Hepatocyte (in vitro differentiated cells): ENCODE results near the gene MAGEA11. TPM values are rescaled to one million over a fixed set of nuclear protein-coding genes. Genes with fewer than 3 reads are reported as not detected.
"Not testable (repeated sequence)": the region's sequence is repeated elsewhere in the genome, so short reads cannot be mapped to it uniquely, and the experiment has no call there.

Experiments
- DNase-seq: peaks from one replicate; pipeline ENCODE4 v3.0.0-alpha.2; 2016; ENCODE audit warnings: low spot score
- H2AFZ ChIP-seq: fragments of 200-600 bp; sonication (generic); 2 replicates; pipeline ENCODE4 v1.6.0; 2016; ENCODE audit warnings: antibody characterized with exemption, mild to moderate bottlenecking
- H3K27ac ChIP-seq: fragments of 200-600 bp; sonication (generic); 2 replicates; pipeline ENCODE4 v1.5.1; 2016; ENCODE audit warnings: mild to moderate bottlenecking
- H3K27me3 ChIP-seq: fragments of 200-600 bp; sonication (generic); 2 replicates; pipeline ENCODE4 v1.6.1; 2016
- H3K36me3 ChIP-seq: fragments of 200-600 bp; sonication (generic); replicated peaks from 2 replicates; pipeline ENCODE4 v1.5.1; 2016; ENCODE audit warnings: low read depth; ENCODE audit not compliant: insufficient read depth
- H3K4me1 ChIP-seq: fragments of 200-600 bp; sonication (generic); 2 replicates; pipeline ENCODE4 v1.5.1; 2016; ENCODE audit warnings: mild to moderate bottlenecking, moderate library complexity; ENCODE audit not compliant: insufficient read depth
- H3K4me2 ChIP-seq: fragments of 200-600 bp; sonication (generic); 2 replicates; pipeline ENCODE4 v1.6.0; 2016
- H3K4me3 ChIP-seq: fragments of 200-600 bp; sonication (generic); 2 replicates; pipeline ENCODE4 v1.5.1; 2016; ENCODE audit warnings: mild to moderate bottlenecking
- H3K79me2 ChIP-seq: fragments of 200-600 bp; sonication (generic); 2 replicates; pipeline ENCODE4 v1.6.0; 2017; ENCODE audit warnings: mild to moderate bottlenecking
- H3K9me2 ChIP-seq: fragments of 200-600 bp; sonication (generic); replicated peaks from 2 replicates; pipeline ENCODE4 v1.6.0; 2017; ENCODE audit warnings: mild to moderate bottlenecking; ENCODE audit not compliant: insufficient read depth
- H3K9me3 ChIP-seq: fragments of 200-600 bp; sonication (generic); 2 replicates; pipeline ENCODE4 v1.5.1; 2016; ENCODE audit warnings: low read depth, mild to moderate bottlenecking
- H4K20me1 ChIP-seq: fragments of 200-600 bp; sonication (generic); 2 replicates; pipeline ENCODE4 v1.6.0; 2016; ENCODE audit warnings: mild to moderate bottlenecking; ENCODE audit not compliant: insufficient read depth, poor library complexity, severe bottlenecking
- CTCF ChIP-seq: fragments of 200-600 bp; sonication (generic); IDR thresholded peaks from 2 replicates; pipeline ENCODE4 v1.5.1; 2016; ENCODE audit warnings: antibody characterized with exemption, mild to moderate bottlenecking; ENCODE audit not compliant: poor library complexity
- EZH2 ChIP-seq: fragments of 200-600 bp; sonication (generic); IDR thresholded peaks from 2 replicates; pipeline ENCODE4 v1.6.1; 2016; ENCODE audit warnings: antibody characterized with exemption, mild to moderate bottlenecking, borderline replicate concordance
- EZH2phosphoT487 ChIP-seq: fragments of 200-600 bp; sonication (generic); IDR thresholded peaks from one replicate; pipeline ENCODE4 v1.6.1; 2018; ENCODE audit warnings: antibody characterized with exemption, mild to moderate bottlenecking, low read depth, moderate library complexity; ENCODE audit not compliant: unreplicated experiment, severe bottlenecking
- WGBS: methylation state at CpG from one replicate; pipeline ENCODE4 v1.1.6; 2016; ENCODE audit warnings: low lambda C conversion rate; ENCODE audit errors: missing lambda C conversion rate; 5-methylcytosine and 5-hydroxymethylcytosine counted together
- polyA plus RNA-seq: library from polyadenylated mRNA; unstranded; fragments of >200 nt; fragmentation: Nextera tagmentation; extraction: Ambion mirVana; gene quantifications from 2 replicates; pipeline ENCODE4 v1.2.1, GENCODE V29; 2016
- total RNA-seq: library from RNA; depleted of rRNA; stranded (reverse); fragments of >200 nt; gene quantifications from 2 replicates; pipeline ENCODE4 v1.2.3, GENCODE V29; 2014

Gene MAGEA11
- total and polyA plus RNA-seq, 2 experiments from 2014 or later, result not detected

DNA sequence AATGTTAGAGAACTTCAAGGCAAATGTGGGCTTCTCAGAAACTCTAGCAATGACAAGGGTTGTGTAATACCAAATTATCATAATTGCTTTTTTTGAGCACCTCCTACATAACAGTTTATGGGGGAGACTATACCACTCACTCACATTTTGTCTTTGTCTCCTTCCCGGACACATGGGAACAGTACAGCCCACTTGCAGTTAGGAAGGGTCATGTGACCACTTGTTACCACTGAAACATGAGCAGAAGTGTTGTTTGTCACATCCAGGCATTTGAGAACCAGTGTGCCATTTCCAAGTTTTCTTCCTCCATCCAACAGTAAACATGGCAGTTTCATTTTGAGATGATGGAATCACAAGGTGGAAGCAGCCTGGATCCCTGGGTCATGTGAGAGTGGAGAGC is 6.9 kb downstream of the MAGEA11 start:
- Histone ChIP-seq H3K79me2 (no peaks in the 10 kb centered on the region), H3K9me2 (no peaks in the 10 kb centered on the region), H3K4me2 (no peak overlapping the region), H3K4me1 (no peaks in the 10 kb centered on the region), H3K36me3 (no peaks in the 10 kb centered on the region), H2AFZ (no peak overlapping the region), H3K27ac (no peak overlapping the region), H3K9me3 (no peaks in the 10 kb centered on the region), H3K27me3 (no peaks in the 10 kb centered on the region), H4K20me1 (no peaks in the 10 kb centered on the region), H3K4me3 (no peak overlapping the region)
- no peak for TF ChIP-seq EZH2phosphoT487
- no peak for TF ChIP-seq EZH2
- no peak for TF ChIP-seq CTCF
- no peak for DNase-seq
- 76% methylated on average over 1 of the region's 1 CpG for WGBS

DNA sequence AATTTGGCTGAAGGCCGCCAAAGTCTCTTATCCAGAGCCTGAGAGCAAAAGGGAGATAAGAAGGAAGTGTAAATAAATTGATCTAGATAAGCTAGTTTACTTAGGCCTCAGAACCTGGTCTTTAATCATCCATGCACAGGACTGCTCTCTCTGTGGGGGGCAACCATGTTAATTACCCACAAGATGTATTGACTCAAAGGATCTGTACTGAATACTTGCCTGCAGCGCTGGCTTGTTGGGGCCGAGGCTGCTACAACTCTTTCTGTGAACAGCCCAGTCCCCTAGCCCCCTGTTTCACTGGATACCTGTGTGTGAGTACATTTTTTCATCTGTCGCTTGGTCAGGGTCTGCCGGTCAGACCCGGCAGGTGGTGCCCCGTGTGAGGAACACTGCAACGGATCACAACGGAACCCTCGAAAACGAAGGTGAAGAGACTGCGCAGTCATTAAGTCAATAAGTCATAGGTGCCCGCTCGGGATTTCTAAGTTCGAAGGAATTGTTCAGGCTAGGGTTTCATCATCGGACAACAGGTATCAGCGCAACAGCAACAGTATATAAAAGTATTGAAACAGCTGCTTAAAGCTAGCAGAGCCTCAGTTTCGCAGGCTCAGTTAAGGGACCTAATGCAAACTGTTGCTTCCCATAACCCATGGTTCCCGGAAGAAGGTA is 8.3 kb downstream of the MAGEA11 start:
- WGBS, result 71% methylated on average over 19 of the region's 19 CpGs

GRCh38 chrX:149721241-149721640 is 9.4 kb downstream of the MAGEA11 start:
- not testable (repeated sequence) for H3K4me2 ChIP-seq, H3K9me2 ChIP-seq, H3K36me3 ChIP-seq, H2AFZ ChIP-seq, H3K27ac ChIP-seq, H3K4me3 ChIP-seq, H3K4me1 ChIP-seq, H4K20me1 ChIP-seq, DNase-seq, H3K79me2 ChIP-seq, H3K27me3 ChIP-seq, H3K9me3 ChIP-seq
- WGBS, result 68% methylated on average over 7 of the region's 7 CpGs

More for the DNA sequence above, 8.3 kb downstream of the MAGEA11 start:
- Histone ChIP-seq H3K4me1 (no peaks in the 10 kb centered on the region), H3K4me3 (no peak overlapping the region), H3K4me2 (no peak overlapping the region), H4K20me1 (no peaks in the 10 kb centered on the region), H3K27me3 (no peaks in the 10 kb centered on the region), H2AFZ (no peak overlapping the region), H3K36me3 (no peaks in the 10 kb centered on the region), H3K9me2 (no peaks in the 10 kb centered on the region), H3K79me2 (no peaks in the 10 kb centered on the region), H3K9me3 (no peaks in the 10 kb centered on the region), H3K27ac (peak overlapping the region; percentile 26)
- DNase-seq, result peak; percentile 15
- TF ChIP-seq CTCF, result no peak
- peak; percentile 39 for TF ChIP-seq EZH2phosphoT487

- Histone ChIP-seq H2AFZ (no peak overlapping the region), H3K9me2 (no peaks in the 10 kb centered on the region), H3K79me2 (no peaks in the 10 kb centered on the region), H4K20me1 (no peaks in the 10 kb centered on the region), H3K4me1 (no peaks in the 10 kb centered on the region), H3K36me3 (no peaks in the 10 kb centered on the region), H3K27me3 (no peaks in the 10 kb centered on the region), H3K4me3 (no peak overlapping the region), H3K9me3 (no peaks in the 10 kb centered on the region), H3K27ac (no peak overlapping the region), H3K4me2 (no peak overlapping the region)
- no peak for DNase-seq
- 84% methylated on average over 8 of the region's 8 CpGs for WGBS
- TF ChIP-seq EZH2 (no peak), CTCF (no peak), EZH2phosphoT487 (no peak)
These were observed 9.9 kb downstream of the MAGEA11 start for GRCh38 chrX:149721778-149722177.

- H3K9me3 ChIP-seq, H3K9me2 ChIP-seq, H3K27me3 ChIP-seq, H3K4me1 ChIP-seq, H3K36me3 ChIP-seq, H3K79me2 ChIP-seq, H3K4me3 ChIP-seq, H3K27ac ChIP-seq, DNase-seq, H2AFZ ChIP-seq, H3K4me2 ChIP-seq, H4K20me1 ChIP-seq: not testable (repeated sequence)
- WGBS, result 52% methylated on average over 3 of the region's 5 CpGs
These were observed 11.8 kb downstream of the MAGEA11 start for GRCh38 chrX:149723583-149724118.

DNA sequence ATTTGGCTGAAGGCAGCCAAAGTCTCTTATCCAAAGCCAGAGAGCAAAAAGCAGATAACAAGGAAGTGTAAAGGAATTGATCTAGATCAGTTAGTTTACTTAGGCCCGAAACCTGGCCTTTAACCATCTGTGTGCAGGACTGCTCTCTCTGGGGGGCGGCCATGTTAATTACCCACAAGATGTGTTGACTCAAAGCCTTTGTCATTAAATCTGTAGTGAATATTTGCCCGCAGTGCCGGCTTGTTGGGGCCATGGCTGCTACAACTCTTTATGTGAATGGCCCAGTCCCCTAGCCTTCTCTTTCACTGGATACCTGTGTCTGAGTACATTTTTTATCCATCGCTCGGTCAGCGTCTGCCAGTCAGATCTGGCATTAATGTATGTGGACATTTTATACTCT is 15.4 kb downstream of the MAGEA11 start:
- not testable (repeated sequence) for H3K4me3 ChIP-seq, H3K9me3 ChIP-seq, H2AFZ ChIP-seq, H3K4me2 ChIP-seq, H4K20me1 ChIP-seq, H3K9me2 ChIP-seq, H3K4me1 ChIP-seq, H3K36me3 ChIP-seq, H3K79me2 ChIP-seq, H3K27me3 ChIP-seq, DNase-seq, H3K27ac ChIP-seq
- 67% methylated on average over 3 of the region's 7 CpGs for WGBS
